Liver (tissue), 4 donors: ENCODE measurements around the gene ACTN4. TPM values are rescaled to one million over a fixed set of nuclear protein-coding genes. Genes with fewer than 3 reads are reported as not detected.

Experiments used
- polyA plus RNA-seq, 2 donors: library from polyadenylated mRNA; stranded (reverse) in 1 of 2; unstranded in 1 of 2; fragments of 200-250 nt in 1 of 2; fragments of >200 nt in 1 of 2; fragmentation: Nextera tagmentation in 1 of 2; extraction: Ambion mirVana in 1 of 2; gene quantifications; one replicate each; pipeline versions ENCODE4 v1.2.1 to v1.2.3, GENCODE V29; 2013 to 2015
- total RNA-seq, 2 donors: library from RNA; depleted of rRNA; stranded (reverse); fragments of >200 nt; gene quantifications; one replicate each; pipeline ENCODE4 v1.2.3, GENCODE V29; 2014
- donor health status: healthy.
- donor health status: healthy.
- donor health status: healthy.

ACTN4 gene
- total and polyA plus RNA-seq, 4 donors: 35.4 to 164 (median 98.7) TPM

Other genes starting within 250 kb of the ACTN4 start
- 1 to 10 TPM; 4.2 to 7.1 TPM for gene FAM98C, start 244.6 kb upstream of the ACTN4 start, total RNA-seq
- gene FAM98C, start 244.6 kb upstream of the ACTN4 start, polyA plus RNA-seq: 1 to 10 TPM; 5.3 to 8.5 TPM
- 1 to 10 TPM; 1.9 to 2.4 TPM for gene RASGRP4, start 221.4 kb upstream of the ACTN4 start, total RNA-seq
- gene RASGRP4, start 221.4 kb upstream of the ACTN4 start, polyA plus RNA-seq: 1 to 10 TPM in 1 of 2 donors, under 1 TPM in 1; 0.60 to 1.4 TPM
- under 1 TPM; 0.33 to 0.70 TPM for gene RYR1, start 214.0 kb upstream of the ACTN4 start, total RNA-seq
- gene RYR1, start 214.0 kb upstream of the ACTN4 start, polyA plus RNA-seq: under 1 TPM; 0.01 to 0.25 TPM
- 1 to 10 TPM; 1.8 to 2.1 TPM for gene MAP4K1, start 29.7 kb upstream of the ACTN4 start, total RNA-seq
- gene MAP4K1, start 29.7 kb upstream of the ACTN4 start, polyA plus RNA-seq: 1 to 10 TPM in 1 of 2 donors, under 1 TPM in 1; 0.89 to 3.1 TPM
- gene EIF3K, start 28.5 kb upstream of the ACTN4 start, total RNA-seq: 100 to 1,000 TPM; 130 to 240 TPM
- gene EIF3K, start 28.5 kb upstream of the ACTN4 start, polyA plus RNA-seq: 100 to 1,000 TPM; 118 to 173 TPM
- gene CAPN12, start 96.8 kb downstream of the ACTN4 start, total RNA-seq: 10 to 100 TPM in 1 of 2 donors, 1 to 10 TPM in 1; 5.3 to 28.7 TPM
- gene CAPN12, start 96.8 kb downstream of the ACTN4 start, polyA plus RNA-seq: 10 to 100 TPM in 1 of 2 donors, 1 to 10 TPM in 1; 3.8 to 12.3 TPM
- not detected for gene LGALS7, start 125.9 kb downstream of the ACTN4 start, total RNA-seq
- gene LGALS7, start 125.9 kb downstream of the ACTN4 start, polyA plus RNA-seq: not detected
- not detected for gene LGALS7B, start 141.6 kb downstream of the ACTN4 start, total RNA-seq
- under 1 TPM in 1 of 2 donors, not detected in 1; 0.36 TPM for gene LGALS7B, start 141.6 kb downstream of the ACTN4 start, polyA plus RNA-seq
- gene LGALS4, start 165.3 kb downstream of the ACTN4 start, total RNA-seq: 10 to 100 TPM in 1 of 2 donors, under 1 TPM in 1; 0.42 to 13.7 TPM
- 10 to 100 TPM; 10.5 to 40.6 TPM for gene LGALS4, start 165.3 kb downstream of the ACTN4 start, polyA plus RNA-seq
- gene ECH1, start 184.1 kb downstream of the ACTN4 start, total RNA-seq: 100 to 1,000 TPM; 226 to 259 TPM
- gene ECH1, start 184.1 kb downstream of the ACTN4 start, polyA plus RNA-seq: 1,000 to 10,000 TPM in 1 of 2 donors, 100 to 1,000 TPM in 1; 581 to 1,082 TPM
- 100 to 1,000 TPM; 115 to 166 TPM for gene HNRNPL, start 202.3 kb downstream of the ACTN4 start, total RNA-seq
- gene HNRNPL, start 202.3 kb downstream of the ACTN4 start, polyA plus RNA-seq: 10 to 100 TPM; 50.4 to 76.5 TPM
- gene RINL, start 230.6 kb downstream of the ACTN4 start, total RNA-seq: 1 to 10 TPM; 4.9 to 5.5 TPM
- gene RINL, start 230.6 kb downstream of the ACTN4 start, polyA plus RNA-seq: 1 to 10 TPM; 5.5 to 8.7 TPM